CD8-positive, alpha-beta memory T cell (primary cell): ENCODE data around the gene TMEM271. TPM values are rescaled to one million over a fixed set of nuclear protein-coding genes. Genes with fewer than 3 reads are reported as not detected.

Source experiments
- CTCF ChIA-PET: fragments of 350-600 bp; sonication (Branson Sonifier 250); formaldehyde crosslinking; loops from one replicate; lab custom pipeline; 2021; ENCODE audit warnings: antibody characterized with exemption; lab: Charles Lee
- POLR2A ChIA-PET: fragments of 350-600 bp; sonication (Branson Sonifier 250); formaldehyde crosslinking; loops from one replicate; lab custom pipeline; 2021; ENCODE audit warnings: antibody characterized with exemption; lab: Charles Lee
- DNase-seq, 5 donors: peaks; one replicate each; pipeline versions ENCODE4 v3.0.0 to v3.0.0-alpha.2; 2020 to 2022; ENCODE audit warnings: mixed read lengths in 1 of 5
- H3K27ac ChIP-seq: one replicate; pipeline ENCODE4 v1.7.0; 2013; ENCODE audit warnings: low read depth, mild to moderate bottlenecking, low read length, moderate library complexity
- H3K27me3 ChIP-seq: 2 replicates; pipeline ENCODE4 v1.7.0; 2013; ENCODE audit warnings: low read length, mild to moderate bottlenecking; ENCODE audit not compliant: insufficient read depth, poor library complexity, severe bottlenecking
- H3K36me3 ChIP-seq: 2 replicates; pipeline ENCODE4 v1.7.0; 2013; ENCODE audit warnings: mild to moderate bottlenecking, low read length, moderate library complexity; ENCODE audit not compliant: insufficient read depth
- H3K4me1 ChIP-seq: 2 replicates; pipeline ENCODE4 v1.7.0; 2013; ENCODE audit warnings: mild to moderate bottlenecking, low read length, moderate library complexity; ENCODE audit not compliant: insufficient read depth
- H3K4me3 ChIP-seq: 2 replicates; pipeline ENCODE4 v1.7.0; 2013; ENCODE audit warnings: mild to moderate bottlenecking, low read length
- H3K9me3 ChIP-seq: 2 replicates; pipeline ENCODE4 v1.7.0; 2013; ENCODE audit warnings: mild to moderate bottlenecking, low read length
- H3K27ac Mint-ChIP-seq, 8 donors: one replicate each; pipeline ENCODE4 v1.8.0; 2020 to 2021; ENCODE audit warnings: mixed read lengths in 8 of 8, mild to moderate bottlenecking in 6 of 8, inconsistent platforms in 3 of 8, moderate library complexity in 3 of 8
- H3K27me3 Mint-ChIP-seq, 2 donors: one replicate each; pipeline ENCODE4 v1.8.0; 2020 to 2021; ENCODE audit warnings: mixed read lengths in 2 of 2, mild to moderate bottlenecking in 1 of 2, moderate library complexity in 1 of 2
- H3K36me3 Mint-ChIP-seq, 3 donors: one replicate each; pipeline ENCODE4 v1.8.0; 2020 to 2021; ENCODE audit warnings: mixed read lengths in 3 of 3, inconsistent platforms in 1 of 3, mild to moderate bottlenecking in 1 of 3
- H3K4me1 Mint-ChIP-seq, 3 donors: one replicate each; pipeline ENCODE4 v1.8.0; 2020 to 2021; ENCODE audit warnings: mixed read lengths in 3 of 3, inconsistent platforms in 1 of 3, mild to moderate bottlenecking in 1 of 3
- H3K4me3 Mint-ChIP-seq, 7 donors: one replicate each; pipeline ENCODE4 v1.8.0; 2020 to 2021; ENCODE audit warnings: mixed read lengths in 7 of 7, mild to moderate bottlenecking in 6 of 7, moderate library complexity in 4 of 7, inconsistent platforms in 2 of 7
- H3K9me3 Mint-ChIP-seq, 5 donors: one replicate each; pipeline ENCODE4 v1.8.0; 2020 to 2022; ENCODE audit warnings: mixed read lengths in 5 of 5, mild to moderate bottlenecking in 3 of 5, moderate library complexity in 2 of 5, inconsistent platforms in 1 of 5
- polyA plus RNA-seq: library from polyadenylated mRNA; unstranded; fragments of 300-500 nt; fragmentation: Illumina TruSeq; gene quantifications from one replicate; pipeline ENCODE4 v1.2.3, GENCODE V29; 2021
- total RNA-seq, 2 experiments: library from RNA; stranded (reverse); gene quantifications; one replicate each; pipeline ENCODE4 v1.2.3, GENCODE V29; 2021

TMEM271 gene
- not detected for total RNA-seq
- polyA plus RNA-seq: not detected

DNA sequence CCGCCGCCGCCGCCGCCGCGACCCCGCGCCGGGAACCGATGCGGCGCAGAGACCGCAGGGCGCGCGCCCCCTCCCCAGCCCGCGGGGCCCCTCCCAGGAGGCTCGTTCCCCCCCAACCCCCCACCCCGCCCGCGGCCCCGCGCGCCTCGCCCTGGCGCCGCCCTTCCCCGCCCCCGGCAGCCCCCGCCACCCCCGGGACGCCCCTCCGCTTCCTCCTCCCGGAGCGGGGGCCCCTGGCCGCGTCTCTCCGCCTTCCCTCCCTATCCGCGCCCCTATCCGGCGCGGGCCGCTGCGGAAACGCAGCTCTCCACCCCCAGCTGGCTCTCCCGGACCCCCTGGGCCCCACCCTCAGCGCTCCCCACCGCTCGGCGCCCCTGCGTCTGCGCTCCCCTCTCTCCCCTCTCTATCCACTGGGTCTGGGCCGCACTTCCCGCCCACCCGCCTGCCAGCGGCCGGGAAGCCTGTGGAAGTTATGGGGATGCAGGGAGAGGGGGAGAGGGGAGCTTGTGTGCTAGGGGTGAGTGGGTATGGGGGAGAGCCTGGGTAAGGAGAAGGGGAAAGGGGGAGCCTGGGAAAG, at the start of gene TMEM271:
Gene TMEM271, minus strand, starts transcription at position 51 of the 577 bp plus-strand sequence. CDS start 233 bp downstream, outside the sequence.
- ChIA-PET POLR2A (no interaction called here), CTCF (no interaction called here)
- DNase-seq: no peak
- no peak within 1 kb of the TSS for H3K4me3 ChIP-seq
- H3K27ac ChIP-seq: no peak within 1 kb of the TSS
- H3K36me3 ChIP-seq: no peaks in the 10 kb centered on the region
- Mint-ChIP-seq H3K36me3 (no peaks in the 10 kb centered on the region), H3K4me3 (peak within 1 kb of the TSS in 5 of 7 donors; percentile 34 to 57 (median 54)), H3K9me3 (peaks cover 0 to 11% (median 6%) of the 10 kb centered on the region in 5 donors), H3K27me3 (peaks cover 55 to 65% of the 10 kb centered on the region in 2 donors), H3K27ac (no peak within 1 kb of the TSS), H3K4me1 (peaks cover 8 to 18% (median 10%) of the 10 kb centered on the region in 3 donors)
- H3K4me1 ChIP-seq: no peaks in the 10 kb centered on the region
- peaks cover 4% of the 10 kb centered on the region for H3K27me3 ChIP-seq
- H3K9me3 ChIP-seq: no peaks in the 10 kb centered on the region

- Histone ChIP-seq H3K4me3 (no peak overlapping the region), H3K27me3 (no peaks in the 10 kb centered on the region), H3K36me3 (no peaks in the 10 kb centered on the region), H3K9me3 (no peaks in the 10 kb centered on the region), H3K4me1 (no peaks in the 10 kb centered on the region), H3K27ac (no peak overlapping the region)
- H3K36me3 Mint-ChIP-seq: no peaks in the 10 kb centered on the region
- H3K27me3 Mint-ChIP-seq: peaks cover 4 to 9% of the 10 kb centered on the region in 2 donors
- CTCF ChIA-PET: no interaction called here
- DNase-seq: peak in 1 of 5 donors; percentile 37
- POLR2A ChIA-PET: no interaction called here
- no peak overlapping the region for H3K27ac Mint-ChIP-seq
- H3K4me1 Mint-ChIP-seq: no peaks in the 10 kb centered on the region
- H3K9me3 Mint-ChIP-seq: no peaks in the 10 kb centered on the region
- H3K4me3 Mint-ChIP-seq: no peak overlapping the region
Observed at GRCh38 chr4:625631-626161, 49.6 kb upstream of the TMEM271 start.

- ChIA-PET POLR2A (no interaction called here), CTCF (no interaction called here)
- peaks cover 0 to 2% (median 0%) of the 10 kb centered on the region in 5 donors for H3K9me3 Mint-ChIP-seq
- Histone ChIP-seq H3K36me3 (no peaks in the 10 kb centered on the region), H3K9me3 (no peaks in the 10 kb centered on the region), H3K4me3 (no peak within 1 kb of the TSS), H3K27ac (no peak within 1 kb of the TSS), H3K4me1 (no peaks in the 10 kb centered on the region), H3K27me3 (no peaks in the 10 kb centered on the region)
- H3K27ac Mint-ChIP-seq: no peak within 1 kb of the TSS
- no peaks in the 10 kb centered on the region for H3K36me3 Mint-ChIP-seq
- peaks cover 4 to 17% of the 10 kb centered on the region in 2 donors for H3K27me3 Mint-ChIP-seq
- peak in 1 of 5 donors; percentile 22 for DNase-seq
- no peak within 1 kb of the TSS for H3K4me3 Mint-ChIP-seq
- H3K4me1 Mint-ChIP-seq: no peaks in the 10 kb centered on the region
Observed at GRCh38 chr4:624705-625590, 48.9 kb upstream of the TMEM271 start, which contains the start of gene PDE6B. TSS of gene PDE6B (plus strand) at chr4:625573. CDS start at chr4:625627, 54 bp downstream.

- no peaks in the 10 kb centered on the region for H3K36me3 ChIP-seq
- CTCF ChIA-PET: interaction anchor here (0.7 kb wide), 1 partner anchor 9 kb away, joined by 3 read pairs; no protein-coding TSS in a partner anchor
- no peak overlapping the region for H3K27ac ChIP-seq
- no peak overlapping the region for H3K27ac Mint-ChIP-seq
- no peaks in the 10 kb centered on the region for H3K27me3 ChIP-seq
- no peaks in the 10 kb centered on the region for H3K9me3 ChIP-seq
- no peaks in the 10 kb centered on the region for H3K36me3 Mint-ChIP-seq
- no peak overlapping the region for H3K4me3 Mint-ChIP-seq
- no peak overlapping the region for H3K4me3 ChIP-seq
- no peaks in the 10 kb centered on the region for H3K4me1 Mint-ChIP-seq
- peak in 1 of 5 donors; percentile 9 for DNase-seq
- H3K9me3 Mint-ChIP-seq: peaks cover 0 to 2% (median 0%) of the 10 kb centered on the region in 5 donors
- peaks cover 4 to 18% of the 10 kb centered on the region in 2 donors for H3K27me3 Mint-ChIP-seq
- POLR2A ChIA-PET: no interaction called here
- H3K4me1 ChIP-seq: no peaks in the 10 kb centered on the region
Observed at GRCh38 chr4:623914-624566, 47.9 kb upstream of the TMEM271 start.

DNA sequence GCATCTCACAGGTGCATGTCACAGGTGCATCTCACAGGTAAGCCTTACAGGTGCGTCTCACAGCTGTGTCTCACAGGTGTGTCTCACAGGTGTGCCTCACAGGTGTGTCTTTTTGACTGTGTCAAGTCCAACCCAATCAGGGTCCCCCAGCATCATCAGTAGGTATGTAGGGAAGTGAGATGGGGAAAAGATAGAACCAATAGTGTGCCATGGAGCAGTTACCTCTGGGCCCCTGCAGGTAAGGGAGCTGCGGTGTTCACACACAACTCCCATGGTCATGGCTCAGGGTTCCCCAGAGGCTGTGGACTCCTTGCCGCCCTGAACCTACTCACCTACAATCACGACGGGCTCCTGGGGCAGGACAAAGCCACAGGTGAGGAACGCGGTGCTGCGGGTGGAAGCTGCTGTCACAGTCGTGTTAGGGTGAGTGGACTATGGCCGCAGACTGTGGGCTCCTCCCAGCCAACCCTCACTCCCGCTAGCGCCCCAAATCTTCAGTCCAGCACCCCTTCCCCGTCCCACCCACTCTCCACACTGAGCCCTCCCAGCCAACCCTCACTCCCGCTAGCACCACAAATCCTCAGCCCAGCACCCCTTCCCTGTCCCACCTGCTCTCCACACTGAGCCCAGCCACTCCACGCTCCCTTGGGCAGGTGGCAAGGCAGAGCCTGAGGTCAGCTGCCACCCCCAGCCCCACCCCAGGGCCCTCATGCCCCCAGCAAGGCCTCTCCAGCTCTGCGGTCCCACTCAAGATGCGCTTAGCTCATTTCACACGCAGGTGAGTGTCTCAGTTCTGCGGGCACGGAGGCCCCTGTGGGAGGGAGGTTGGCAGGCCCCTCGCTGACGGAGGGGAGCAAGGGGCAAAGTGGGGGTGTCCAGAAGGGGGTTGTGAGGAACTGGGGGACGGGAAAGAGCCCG, 47.2 kb upstream of the TMEM271 start:
- Histone ChIP-seq H3K27me3 (no peaks in the 10 kb centered on the region), H3K36me3 (no peaks in the 10 kb centered on the region), H3K9me3 (no peaks in the 10 kb centered on the region), H3K4me3 (no peak overlapping the region), H3K27ac (no peak overlapping the region), H3K4me1 (no peaks in the 10 kb centered on the region)
- ChIA-PET CTCF (interaction anchor here (0.7 kb wide), 1 partner anchor 8 kb away, joined by 3 read pairs; no protein-coding TSS in a partner anchor), POLR2A (no interaction called here)
- H3K36me3 Mint-ChIP-seq: no peaks in the 10 kb centered on the region
- DNase-seq: peak in 1 of 5 donors; percentile 44
- peaks cover 6 to 19% of the 10 kb centered on the region in 2 donors for H3K27me3 Mint-ChIP-seq
- no peak overlapping the region for H3K27ac Mint-ChIP-seq
- H3K4me1 Mint-ChIP-seq: no peaks in the 10 kb centered on the region
- H3K4me3 Mint-ChIP-seq: no peak overlapping the region
- peaks cover 0 to 2% (median 0%) of the 10 kb centered on the region in 5 donors for H3K9me3 Mint-ChIP-seq

DNA sequence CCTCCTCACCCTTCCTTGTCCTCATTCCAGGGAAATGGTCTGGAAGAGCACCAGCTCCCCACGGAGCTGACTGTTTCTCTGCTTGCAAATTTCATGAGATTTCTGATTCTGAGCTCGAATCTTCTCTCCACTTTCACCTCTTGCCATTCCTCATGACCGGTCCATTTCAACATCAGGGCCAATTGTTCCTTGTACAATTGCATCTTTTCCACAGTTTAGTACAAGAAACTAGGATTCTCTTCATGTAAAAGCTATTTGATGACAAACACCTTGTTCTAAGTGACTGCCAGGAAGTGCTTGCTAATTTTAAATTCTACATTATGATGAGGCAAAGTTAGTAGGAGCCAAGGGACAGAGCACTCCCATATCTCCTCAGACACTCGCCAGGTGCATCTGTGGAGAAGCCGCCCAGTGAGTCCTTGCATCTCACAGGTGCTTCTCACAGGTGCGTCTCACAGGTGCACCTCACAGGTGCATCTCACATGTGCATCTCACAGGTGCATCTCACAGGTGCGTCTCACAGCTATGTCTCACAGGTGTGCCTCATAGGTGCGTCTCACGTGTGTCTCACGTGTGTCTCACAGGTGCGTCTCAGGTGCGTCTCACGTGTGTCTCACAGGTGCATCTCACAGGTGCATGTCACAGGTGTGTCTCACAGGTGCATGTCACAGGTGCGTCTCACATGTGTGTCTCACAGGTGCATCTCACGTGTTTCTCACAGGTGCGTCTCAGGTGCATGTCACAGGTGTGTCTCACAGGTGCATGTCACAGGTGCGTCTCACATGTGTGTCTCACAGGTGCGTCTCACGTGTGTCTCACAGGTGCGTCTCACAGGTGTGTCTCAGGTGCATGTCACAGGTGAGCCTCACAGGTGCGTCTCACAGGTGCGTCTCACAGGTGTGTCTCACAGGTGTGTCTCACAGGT, 46.2 kb upstream of the TMEM271 start:
- ChIA-PET CTCF (no interaction called here), POLR2A (no interaction called here)
- H3K27me3 Mint-ChIP-seq: peaks cover 11 to 27% of the 10 kb centered on the region in 2 donors
- H3K4me3 Mint-ChIP-seq: no peak overlapping the region
- Histone ChIP-seq H3K4me1 (no peaks in the 10 kb centered on the region), H3K9me3 (no peaks in the 10 kb centered on the region), H3K27ac (no peak overlapping the region), H3K4me3 (no peak overlapping the region), H3K36me3 (no peaks in the 10 kb centered on the region), H3K27me3 (no peaks in the 10 kb centered on the region)
- H3K27ac Mint-ChIP-seq: no peak overlapping the region
- H3K36me3 Mint-ChIP-seq: no peaks in the 10 kb centered on the region
- peak in 1 of 5 donors; percentile 15 for DNase-seq
- H3K9me3 Mint-ChIP-seq: peaks cover 0 to 2% (median 0%) of the 10 kb centered on the region in 5 donors
- no peaks in the 10 kb centered on the region for H3K4me1 Mint-ChIP-seq
